HG02759 (cell line): Measurements from ENCODE around the gene PKN1.
A peak's percentile ranks its signal among the peaks of the same experiment; 100 is the strongest.

ENCODE experiments used
- ATAC-seq: cut with Tn5 transposase; IDR thresholded peaks from one replicate; pipeline ENCODE4 v1.9.1; 2021; ENCODE audit warnings: mild to moderate bottlenecking, moderate library complexity; ENCODE audit not compliant: unreplicated experiment

Gene PKN1

GRCh38 chr19:14405758-14406644, 27.1 kb upstream of the PKN1 start:
- ATAC-seq: peak; percentile 78

DNA sequence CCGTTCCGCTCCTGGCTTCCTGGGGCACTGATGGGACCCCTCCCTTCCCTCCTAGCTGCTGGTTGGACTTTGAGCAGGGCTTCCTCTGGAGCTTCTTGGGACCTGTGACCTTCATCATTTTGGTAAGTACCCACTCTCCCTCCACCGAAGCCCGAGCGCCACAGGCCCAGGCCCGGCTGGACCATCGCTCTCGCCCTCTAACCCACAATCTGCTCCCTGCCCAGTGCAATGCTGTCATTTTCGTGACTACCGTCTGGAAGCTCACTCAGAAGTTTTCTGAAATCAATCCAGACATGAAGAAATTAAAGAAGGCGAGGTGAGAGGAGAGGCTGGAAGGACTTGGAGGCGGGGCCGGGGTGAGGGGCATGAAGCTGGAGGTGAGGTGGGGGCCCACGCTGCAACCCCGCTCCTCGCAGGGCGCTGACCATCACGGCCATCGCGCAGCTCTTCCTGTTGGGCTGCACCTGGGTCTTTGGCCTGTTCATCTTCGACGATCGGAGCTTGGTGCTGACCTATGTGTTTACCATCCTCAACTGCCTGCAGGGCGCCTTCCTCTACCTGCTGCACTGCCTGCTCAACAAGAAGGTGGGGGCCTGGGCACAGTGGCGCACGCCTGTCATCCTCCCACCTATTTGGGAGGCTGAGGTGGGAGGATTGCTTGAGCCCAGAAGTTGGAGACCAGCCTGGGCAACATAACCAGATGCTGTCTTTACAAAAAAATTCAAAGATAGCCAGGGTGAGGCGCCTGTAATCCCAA, 26.3 kb upstream of the PKN1 start:
- ATAC-seq: no peak

DNA sequence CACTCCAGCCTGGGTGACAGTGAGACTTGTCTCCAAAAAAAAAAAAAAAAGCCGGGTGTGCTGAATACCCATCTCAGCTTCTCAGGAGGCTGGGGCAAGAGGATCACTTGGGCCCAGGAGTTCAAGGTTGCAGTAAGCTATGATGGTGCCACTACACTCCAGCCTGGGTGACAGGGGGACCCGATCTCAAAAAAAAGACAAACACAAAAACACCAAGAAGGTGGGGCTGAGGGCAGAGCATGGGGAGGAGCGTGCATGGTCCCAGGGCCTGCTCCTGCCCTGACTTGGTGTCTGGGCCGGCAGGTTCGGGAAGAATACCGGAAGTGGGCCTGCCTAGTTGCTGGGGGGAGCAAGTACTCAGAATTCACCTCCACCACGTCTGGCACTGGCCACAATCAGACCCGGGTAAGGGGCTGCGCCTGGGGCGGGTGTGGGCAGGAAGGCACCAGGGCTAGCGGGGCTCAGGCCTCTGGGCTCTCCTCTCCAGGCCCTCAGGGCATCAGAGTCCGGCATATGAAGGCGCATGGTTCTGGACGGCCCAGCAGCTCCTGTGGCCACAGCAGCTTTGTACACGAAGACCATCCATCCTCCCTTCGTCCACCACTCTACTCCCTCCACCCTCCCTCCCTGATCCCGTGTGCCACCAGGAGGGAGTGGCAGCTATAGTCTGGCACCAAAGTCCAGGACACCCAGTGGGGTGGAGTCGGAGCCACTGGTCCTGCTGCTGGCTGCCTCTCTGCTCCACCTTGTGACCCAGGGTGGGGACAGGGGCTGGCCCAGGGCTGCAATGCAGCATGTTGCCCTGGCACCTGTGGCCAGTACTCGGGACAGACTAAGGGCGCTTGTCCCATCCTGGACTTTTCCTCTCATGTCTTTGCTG, 25.3 kb upstream of the PKN1 start:
- no peak for ATAC-seq

GRCh38 chr19:14408491-14409145, 24.5 kb upstream of the PKN1 start:
- ATAC-seq: no peak

- ATAC-seq: no peak
These were observed 23.7 kb upstream of the PKN1 start for GRCh38 chr19:14409146-14410023.

- no peak for ATAC-seq
These were observed 22.7 kb upstream of the PKN1 start for GRCh38 chr19:14410091-14411051.

DNA sequence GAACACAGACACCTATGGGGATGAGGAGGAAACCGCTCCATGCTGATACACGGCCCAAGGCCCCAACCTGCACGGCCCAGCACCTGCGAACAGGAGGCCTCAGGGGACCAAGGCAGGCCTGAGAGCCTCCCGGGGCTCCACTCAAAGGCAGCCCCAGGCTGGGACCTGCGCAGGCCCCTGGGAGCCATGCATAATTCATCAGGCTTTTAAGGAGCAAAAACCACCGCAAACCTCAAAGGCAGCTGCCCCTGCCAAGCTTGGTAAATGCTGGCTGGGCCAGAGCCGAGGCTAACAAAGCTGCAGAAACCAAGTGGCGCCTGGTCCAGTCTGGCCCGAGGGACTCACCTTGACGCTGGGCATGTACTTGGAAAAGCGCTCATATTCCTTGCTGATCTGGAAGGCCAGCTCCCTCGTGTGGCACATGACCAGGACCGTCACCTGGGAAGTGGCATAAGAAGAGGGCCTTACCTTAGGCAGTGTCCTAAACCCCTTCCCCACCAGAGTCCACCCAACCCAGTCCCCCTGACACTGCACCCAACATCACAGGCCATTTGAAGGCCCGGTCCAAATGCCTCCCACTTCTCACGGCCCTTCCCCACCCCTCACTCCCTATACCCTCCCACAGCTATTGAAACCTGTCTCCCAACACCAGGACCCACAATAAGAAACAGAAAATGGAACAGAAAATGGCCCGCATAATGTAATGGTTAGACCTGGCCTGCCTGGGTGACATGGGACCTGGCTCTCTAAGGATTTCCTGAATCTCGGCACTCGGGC, 21.8 kb upstream of the PKN1 start:
- ATAC-seq: no peak

- ATAC-seq: no peak
These were observed 21.2 kb upstream of the PKN1 start for GRCh38 chr19:14411938-14412245.

DNA sequence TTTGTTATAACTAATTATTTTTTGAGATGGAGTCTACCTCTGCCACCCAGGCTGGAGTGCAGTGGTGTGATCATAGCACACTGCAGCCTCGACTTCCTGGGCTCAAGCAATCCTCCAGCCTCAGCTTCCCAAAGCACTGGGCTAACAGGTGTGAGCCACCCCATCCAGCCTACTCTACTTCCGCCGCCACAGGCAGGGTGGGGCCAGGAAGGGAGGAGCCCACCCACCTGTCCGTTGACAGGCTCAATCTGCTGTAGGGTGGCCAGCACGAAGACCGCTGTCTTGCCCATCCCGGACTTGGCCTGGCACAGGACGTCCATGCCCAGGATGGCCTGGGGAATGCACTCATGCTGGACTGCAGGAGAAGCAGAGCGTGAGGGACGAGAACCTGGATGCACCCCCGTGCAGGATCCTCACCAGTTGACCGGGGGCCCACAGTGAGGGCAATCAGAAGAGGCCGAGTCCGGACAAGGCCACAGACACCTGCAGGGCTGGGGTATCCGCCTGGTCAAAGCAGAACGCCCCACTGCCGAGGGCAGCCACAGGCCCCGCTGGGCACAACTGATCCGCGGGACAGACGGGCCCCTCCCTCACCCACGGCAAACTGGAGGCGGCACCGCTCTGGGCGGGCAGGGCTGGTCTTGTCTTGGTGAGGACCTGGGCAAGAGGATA, 20.6 kb upstream of the PKN1 start:
- ATAC-seq: no peak

- ATAC-seq: no peak
These were observed 20.0 kb upstream of the PKN1 start for GRCh38 chr19:14412996-14413692.

- ATAC-seq: no peak
These were observed 19.4 kb upstream of the PKN1 start for GRCh38 chr19:14413693-14414181.

DNA sequence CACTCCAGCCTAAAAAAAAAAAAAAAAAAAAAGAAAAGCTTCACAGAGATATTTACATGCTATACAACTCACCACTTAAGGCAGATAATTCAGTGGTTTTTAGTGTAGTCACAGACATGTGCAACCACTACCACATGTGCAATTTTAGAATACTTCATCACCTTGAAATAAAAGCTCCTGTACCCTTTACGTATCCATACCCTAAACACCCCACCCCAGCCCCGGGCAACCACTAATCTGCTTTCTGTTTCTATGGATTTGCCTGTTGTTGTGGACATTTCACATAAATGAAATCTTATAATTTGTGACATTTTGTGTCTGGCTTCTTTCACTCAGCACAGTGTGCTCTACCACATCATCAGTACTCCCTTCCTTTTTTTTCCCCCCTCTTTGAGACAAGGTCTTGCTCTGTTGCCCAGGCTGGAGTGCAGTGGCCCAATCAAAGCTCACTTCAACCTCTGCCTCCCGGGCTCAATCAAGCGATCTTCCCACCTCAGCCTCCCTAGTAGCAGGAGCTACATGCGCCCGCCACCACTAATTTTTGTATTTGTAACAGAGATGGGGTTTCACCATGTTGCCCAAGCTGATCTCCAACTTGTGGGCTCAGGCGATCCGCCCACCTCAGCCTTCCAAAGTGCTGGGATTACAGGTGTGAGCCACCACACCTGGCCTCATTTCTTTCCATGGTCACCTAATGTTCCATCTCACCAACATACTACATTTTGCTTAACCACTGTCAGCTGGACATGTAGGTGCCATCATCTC, 18.0 kb upstream of the PKN1 start:
- no peak for ATAC-seq

DNA sequence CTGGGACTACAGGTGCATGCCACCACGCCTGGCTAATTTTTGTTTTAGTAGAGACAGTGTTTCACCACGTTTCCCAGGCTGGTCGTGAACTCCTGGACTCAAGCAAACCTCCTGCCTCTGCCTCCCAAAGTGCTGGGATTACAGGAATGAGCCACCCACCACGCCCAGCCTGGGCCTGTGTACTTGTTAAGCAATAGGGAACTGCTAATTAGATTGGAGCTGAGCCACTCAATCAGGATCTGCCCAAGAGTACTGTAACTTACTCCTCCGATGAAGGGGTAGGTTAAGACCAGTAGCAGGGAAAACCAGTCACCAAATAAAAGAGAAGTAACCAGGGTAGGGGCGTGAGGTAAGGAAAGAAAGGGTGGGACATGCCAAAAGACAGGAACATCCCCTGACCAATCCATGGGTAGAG, 16.3 kb upstream of the PKN1 start:
- ATAC-seq: no peak

DNA sequence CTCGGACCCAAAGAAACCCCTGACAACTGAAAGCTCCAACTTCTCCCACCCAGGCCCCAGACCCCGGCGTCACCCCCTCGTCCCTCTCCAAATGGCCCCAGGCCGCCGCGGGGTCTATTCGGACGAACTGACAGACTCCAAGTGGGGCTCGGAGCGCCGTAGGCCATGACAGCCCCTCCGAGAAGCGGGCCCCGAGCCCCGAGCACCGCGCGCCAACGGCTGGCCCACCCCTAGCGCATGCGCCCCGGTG, 14.3 kb upstream of the PKN1 start:
- peak; percentile 41 for ATAC-seq

- peak; percentile 90 for ATAC-seq
These were observed 13.8 kb upstream of the PKN1 start, which contains the start of gene DDX39A for GRCh38 chr19:14419106-14419813. Gene DDX39A (minus strand): TSS chr19:14419341. CDS start chr19:14413220, 6,121 bp downstream.
